GM21390 (cell line): ENCODE data around the gene HSPA14.
A peak's percentile ranks its signal among the peaks of the same experiment; 100 is the strongest.
"Not testable (repeated sequence)": the region's sequence is repeated elsewhere in the genome, so short reads cannot be mapped to it uniquely, and the experiment has no call there.

Source experiments
- ATAC-seq: cut with Tn5 transposase; IDR thresholded peaks from one replicate; pipeline ENCODE4 v1.9.1; 2021; ENCODE audit not compliant: unreplicated experiment

Gene HSPA14

DNA sequence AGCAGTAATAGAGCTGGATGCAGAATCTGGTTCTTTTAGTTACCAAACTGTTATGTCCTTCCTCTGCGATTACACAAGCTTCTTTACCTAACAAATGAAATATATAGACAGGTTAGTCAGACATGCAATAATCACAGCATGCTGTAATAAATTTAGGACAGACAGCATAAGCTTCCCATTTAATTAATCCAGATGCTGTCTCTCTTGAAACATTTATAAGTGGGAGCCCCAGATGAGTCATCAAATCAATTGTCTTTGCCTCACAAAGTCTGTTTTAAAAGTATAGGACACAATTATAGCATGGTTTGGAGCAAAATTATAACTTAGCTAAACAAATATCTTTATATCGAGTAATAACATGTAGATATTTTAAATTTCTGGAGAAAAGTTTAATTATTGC, 1.9 kb upstream of the HSPA14 start:
- no peak for ATAC-seq

DNA sequence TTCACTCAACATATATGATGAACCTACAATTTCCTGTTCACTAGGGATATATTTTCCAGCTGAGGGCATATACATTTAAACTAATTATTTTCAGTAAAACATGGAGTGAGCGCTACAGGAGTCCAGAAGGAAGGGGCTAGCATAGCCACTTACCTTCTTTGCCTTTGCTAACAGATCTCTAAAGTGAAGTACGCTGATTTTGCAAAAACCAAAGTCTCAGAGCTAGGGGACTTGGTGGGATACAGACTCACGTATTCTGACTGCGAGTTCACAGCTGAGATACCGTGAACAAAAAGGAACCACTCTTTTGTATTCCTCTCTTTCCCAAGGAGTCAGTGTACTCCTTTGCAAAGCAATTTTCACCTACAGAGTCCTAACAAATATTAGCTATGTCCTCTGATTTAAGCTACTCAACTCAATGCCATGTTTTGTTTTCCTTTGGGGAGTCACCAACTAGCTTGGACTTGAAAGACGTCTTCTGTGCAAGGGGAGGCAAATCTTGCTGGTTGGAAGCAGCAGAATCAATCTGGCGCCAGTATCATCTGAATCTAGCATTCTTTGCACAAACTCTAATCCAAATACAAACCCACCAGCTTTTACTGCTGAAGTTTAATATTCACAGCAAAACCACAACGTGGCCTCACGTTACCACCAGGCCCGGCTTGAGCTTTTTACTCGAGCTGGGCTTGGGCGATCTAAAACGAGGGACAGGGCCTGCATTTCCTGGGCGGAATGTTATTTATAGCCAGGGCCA, 926 bp upstream of the HSPA14 start:
- no peak for ATAC-seq

DNA sequence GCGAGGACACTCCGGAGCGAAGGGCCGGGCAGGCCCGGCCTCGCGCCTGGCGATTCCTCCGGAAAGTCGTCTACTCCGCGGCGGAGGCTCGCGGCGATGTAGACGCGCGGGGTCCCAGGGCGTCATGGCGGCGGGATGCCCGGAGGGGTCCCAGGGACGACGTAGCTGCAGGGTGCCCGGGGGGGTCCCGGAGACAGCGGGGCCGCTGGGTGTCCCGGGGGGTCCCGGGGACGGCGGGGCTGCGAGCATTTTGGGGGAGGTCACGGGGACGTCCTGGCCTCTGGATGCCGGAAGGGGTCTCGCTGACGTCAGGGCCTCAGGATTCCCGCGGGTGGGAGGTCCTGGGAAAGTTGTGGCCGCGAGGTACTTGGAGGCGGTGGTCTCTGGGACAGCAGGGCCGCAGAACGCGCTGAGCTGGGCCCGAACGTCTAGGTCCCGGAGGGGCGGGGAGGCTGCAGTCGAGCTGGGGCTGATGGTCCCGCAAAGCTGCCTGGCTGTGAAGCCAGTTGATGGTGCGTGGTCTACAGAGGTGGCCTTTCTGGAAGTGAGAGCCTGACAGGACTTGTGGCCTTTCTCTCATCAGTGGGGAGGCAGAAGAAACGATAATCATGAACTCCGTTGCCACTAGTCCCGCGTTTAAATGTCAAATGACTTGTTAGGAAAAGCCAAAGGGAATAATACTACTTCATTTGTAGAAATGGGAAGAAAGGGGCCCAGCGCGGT, 637 bp downstream of the HSPA14 start:
- peak; percentile 6 for ATAC-seq

DNA sequence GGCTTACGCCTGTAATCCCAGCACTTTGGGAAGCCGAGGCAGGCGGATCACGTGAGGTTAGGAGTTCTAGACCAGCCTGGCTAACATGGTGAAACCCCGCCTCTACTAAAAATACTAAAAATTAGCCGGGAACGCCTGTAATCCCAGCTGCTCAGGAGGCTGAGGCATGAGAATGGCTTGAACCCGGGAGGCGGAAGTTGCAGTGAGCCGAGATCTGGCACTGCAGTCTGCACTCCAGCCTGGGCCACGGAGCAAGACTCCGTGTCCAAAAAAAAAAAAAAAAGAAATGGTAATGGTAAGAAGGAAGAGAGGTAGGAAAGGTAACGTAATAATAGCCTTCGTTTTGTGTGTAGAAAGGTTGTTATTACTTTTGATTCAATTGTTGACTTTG, 1.2 kb downstream of the HSPA14 start:
- ATAC-seq = no peak

DNA sequence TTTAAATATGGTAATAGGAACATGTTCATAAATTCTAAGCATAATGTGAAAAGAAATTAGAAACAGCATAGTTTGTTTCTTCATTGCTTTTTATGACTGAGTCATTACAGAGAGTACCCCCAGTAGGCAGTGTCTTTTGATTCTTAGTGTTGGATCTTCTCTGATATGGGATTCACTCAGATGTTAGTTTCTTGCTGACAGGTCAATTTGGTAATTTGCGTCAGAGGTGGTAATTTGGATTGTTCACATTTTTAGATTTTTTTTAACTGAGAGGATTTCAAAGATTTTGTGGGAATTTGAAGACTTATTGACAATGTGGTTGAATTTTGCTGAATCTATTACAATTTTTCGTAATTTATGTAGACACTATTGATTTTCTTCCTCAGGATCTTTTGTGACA, 2.1 kb downstream of the HSPA14 start:
- ATAC-seq = no peak

DNA sequence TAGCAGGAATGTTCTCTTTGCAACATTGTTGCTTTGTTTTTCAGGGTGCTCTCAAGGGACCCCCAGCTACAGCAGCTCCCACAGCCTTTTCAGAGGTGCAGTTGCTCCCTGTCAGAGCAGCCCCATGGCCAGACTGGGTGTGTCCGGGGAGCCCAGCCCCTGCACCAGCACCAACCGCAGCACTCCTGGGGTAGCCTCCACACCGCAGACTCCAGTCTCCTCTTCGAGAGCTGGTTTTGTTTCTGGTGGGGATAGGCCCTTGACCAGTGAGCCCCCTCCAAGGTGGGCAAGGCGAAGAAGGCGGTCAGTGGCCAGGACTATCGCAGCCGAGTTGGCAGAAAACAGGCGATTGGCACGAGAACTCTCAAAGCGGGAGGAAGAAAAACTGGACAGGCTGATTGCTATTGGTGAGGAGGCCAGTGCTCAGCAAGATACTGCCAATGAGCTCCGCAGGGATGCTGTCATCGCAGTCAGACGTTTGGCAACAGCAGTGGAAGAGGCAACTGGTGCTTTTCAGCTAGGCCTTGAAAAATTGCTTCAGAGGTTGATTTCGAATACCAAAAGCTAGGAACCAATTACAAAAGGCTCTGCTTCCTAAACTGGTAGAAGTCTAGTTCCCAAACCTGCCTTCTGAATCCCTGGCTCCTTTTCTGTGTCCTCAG, 5.4 kb downstream of the HSPA14 start:
- ATAC-seq = no peak

DNA sequence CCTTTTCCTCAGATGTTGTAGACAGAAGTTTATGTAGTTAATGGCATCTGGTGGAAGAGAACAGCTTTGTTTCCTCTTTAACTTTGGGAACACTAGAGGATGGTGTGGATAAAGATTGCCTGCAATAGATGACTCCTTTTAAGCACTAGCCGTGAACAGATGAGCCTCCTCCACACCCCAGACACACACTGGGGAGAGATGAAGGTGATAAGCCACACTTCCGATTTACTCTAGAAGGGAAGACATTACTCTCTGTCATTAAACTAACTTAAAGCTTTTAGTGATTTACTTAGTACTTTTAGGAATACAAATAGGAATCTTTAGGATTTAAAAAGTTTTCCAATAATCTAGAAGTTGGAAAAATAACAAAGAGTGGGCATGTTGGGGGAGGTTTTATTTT, 6.8 kb downstream of the HSPA14 start:
- no peak for ATAC-seq

DNA sequence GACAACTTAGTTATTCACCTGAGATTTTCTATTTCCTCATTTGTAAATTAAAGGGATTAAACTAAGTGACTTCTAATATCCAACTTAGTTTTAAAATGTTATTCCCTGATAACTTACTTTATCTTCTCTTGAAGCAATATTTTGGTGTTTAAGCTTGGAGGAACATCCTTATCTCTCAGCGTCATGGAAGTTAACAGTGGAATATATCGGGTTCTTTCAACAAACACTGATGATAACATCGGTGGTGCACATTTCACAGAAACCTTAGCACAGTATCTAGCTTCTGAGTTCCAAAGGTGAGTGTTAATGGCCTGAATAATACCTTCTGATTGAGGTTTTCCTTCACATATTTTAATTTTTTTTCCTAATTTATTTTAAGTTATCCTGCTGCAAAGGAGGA, 14.1 kb downstream of the HSPA14 start:
- no peak for ATAC-seq

DNA sequence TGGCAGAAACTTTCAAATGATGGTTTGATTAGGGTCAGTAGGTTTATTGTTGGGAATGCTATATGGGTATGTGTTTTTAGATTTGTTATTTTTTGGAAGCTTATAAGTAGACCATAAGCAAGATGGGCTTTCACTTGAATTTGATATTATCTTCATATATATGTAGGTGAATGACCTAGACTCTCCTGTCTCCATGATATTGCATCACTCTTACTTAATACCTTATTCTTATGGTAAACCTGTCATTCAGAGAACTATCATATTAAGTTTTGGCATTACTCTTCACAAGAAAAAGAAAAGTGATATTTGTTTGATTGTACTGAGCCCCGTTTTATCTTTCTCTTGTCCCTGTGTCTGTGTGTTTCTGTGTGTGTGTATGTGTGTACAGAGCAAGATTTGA, 17.3 kb downstream of the HSPA14 start:
- no peak for ATAC-seq

DNA sequence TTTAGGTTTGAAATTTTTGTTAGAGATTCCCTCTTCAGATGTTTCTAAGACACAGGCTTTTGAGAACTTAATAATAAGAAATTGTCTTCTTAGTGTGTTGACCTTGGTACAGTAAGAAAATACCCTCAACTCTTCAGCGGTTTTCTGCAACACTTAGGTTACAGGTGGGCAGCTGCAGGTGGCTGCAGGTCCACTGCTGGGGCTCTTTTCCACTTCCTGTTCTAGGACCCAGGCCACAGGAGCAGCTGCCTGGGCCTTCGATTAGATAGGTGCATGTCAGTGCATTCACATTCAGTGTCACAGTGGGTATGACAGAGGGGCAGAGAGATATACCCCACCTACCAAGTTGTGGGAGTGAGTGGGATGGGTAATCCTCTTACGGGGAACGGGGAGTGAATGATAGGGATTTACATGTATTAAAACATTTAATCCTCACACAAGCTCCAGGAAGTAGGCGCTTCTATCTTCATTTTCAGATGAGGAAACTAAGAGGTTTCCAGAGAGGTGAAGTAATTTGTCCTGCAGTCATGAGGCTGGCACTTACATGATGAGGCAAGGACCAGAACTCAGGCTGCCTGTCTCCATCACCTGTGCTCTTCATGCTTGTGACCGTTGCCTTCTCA, 20.3 kb downstream of the HSPA14 start:
- no peak for ATAC-seq

DNA sequence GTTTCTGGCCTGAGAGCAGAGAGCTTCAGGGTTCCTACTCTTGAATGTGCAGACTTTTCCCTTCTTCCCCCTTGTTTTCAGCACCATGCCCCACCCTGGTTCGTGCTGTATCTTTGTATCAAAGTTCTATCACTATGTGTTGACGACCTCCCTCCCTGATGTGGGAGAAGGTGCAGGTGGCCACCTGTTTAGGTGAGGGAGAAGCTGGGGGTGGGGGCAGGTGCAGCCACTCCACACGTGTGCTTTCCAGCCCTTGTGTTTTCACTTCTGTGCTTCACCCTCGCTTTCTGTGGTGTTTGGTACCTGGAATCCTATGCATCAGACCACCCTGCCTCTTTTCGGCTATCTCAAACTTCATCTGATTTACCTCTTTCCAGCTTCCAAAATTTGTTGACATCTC, 20.9 kb downstream of the HSPA14 start:
- no peak for ATAC-seq

DNA sequence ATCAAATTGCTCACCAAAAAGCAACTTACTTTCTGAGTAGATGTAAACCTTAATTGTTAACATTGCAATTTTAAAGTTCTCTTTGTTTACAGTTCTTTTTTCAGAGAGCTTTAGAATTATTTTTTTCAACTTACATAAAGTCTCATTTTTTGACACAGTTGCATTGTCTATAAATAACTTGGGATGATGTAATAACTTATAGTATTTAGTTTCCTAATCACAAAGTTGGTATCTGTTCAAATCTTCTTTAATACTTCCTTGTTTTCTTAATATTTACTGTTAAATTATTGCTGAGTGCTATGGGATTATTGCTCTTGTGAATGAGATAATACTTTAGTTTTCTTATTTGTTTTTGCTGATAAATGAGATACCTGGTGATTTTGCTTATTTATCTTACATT, 21.7 kb downstream of the HSPA14 start:
- no peak for ATAC-seq

DNA sequence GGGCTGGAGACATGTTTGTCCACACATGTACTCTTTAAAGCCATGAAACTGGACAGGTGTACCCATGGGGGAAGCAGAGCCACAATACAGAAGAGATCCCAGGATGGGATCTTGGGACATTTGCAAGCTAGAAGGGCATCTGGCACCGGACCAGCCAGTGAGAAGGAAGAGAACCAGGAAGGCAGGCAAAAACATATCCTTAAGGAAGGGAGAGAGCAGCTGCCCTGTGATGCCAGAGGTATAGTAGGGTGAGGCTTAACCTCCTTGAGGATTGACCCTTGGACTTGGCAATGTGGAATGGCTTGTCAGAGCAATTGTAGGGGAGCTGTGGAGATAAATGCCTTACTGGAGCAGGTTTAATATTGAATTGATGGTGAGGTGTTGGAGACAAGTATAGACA, 22.7 kb downstream of the HSPA14 start:
- ATAC-seq = no peak

DNA sequence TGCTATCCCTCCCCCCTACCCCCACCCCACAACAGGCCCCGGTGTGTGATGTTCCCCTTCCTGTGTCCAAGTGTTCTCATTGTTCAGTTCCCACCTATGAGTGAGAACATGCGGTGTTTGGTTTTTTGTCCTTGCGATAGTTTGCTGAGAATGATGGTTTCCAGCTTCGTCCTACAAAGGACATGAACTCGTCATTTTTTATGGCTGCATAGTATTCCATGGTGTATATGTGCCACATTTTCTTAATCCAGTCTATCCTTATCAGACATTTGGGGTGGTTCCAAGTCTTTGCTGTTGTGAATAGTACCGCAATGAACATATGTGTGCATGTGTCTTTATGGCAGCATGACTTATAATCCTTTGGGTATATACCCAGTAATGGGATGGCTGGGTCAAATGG, 26.4 kb downstream of the HSPA14 start:
- not testable (repeated sequence) for ATAC-seq

DNA sequence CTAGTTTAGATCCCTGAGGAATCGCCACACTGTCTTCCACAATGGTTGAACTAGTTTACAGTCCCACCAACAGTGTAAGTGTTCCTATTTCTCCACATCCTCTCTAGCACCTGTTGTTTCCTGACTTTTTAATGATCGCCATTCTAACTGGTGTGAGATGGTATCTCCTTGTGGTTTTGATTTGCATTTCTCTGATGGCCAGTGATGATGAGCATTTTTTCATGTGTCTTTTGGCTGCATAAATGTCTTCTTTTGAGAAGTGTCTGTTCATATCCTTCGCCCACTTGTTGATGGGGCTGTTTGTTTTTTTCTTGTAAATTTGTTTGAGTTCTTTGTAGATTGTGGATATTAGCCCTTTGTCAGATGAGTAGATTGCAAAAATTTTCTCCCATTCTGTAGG, 26.8 kb downstream of the HSPA14 start:
- not testable (repeated sequence) for ATAC-seq

DNA sequence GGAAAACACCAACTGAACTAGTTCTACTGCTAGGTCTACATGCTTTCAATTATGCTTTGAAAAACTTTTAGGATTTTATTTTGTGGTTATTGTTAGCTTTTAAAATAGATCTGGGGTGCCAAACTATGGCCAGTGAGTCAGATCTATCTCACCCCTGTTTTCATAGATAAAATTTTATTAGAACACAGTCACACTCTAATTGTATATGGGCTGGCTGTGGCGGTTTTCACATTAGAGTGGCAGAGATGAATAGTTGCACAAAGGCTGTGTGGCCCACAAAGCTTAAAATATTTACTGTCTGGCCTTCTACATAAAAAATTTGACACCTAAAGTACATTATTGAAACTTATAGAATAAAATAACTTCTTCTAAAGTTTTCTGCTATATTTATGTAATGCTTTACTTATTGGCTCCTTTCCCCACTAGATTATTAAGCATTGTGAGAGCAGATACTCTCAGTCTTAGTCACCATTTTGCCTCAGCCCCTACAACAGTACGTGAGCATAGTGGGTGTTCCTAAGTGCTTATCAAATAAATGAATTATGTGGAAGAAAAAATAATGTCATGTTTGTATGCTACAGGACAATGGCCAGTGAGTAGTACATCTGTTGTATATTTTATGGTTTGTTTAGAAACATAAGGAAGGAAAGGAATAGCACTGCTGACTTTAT, 35.1 kb downstream of the HSPA14 start:
- ATAC-seq = peak; percentile 53

DNA sequence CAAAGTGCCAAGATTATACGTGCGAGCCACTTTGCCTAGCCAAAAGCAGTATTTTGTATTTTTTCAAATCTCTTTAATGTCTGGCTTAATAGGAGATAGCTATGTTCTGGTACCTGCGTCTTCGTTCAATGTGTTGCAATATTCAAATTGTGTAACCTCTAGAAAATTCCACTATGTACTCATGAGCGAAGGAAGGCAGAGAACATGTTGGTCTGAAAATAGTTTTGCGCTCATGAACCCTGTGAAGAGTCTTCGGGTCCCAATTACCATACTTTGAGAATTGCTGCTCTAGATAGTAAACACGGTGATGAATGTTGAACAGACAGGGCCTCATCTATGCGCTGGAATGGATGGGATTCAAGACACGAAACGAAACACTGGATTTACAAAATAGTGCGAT, 37.8 kb downstream of the HSPA14 start:
- ATAC-seq = no peak

DNA sequence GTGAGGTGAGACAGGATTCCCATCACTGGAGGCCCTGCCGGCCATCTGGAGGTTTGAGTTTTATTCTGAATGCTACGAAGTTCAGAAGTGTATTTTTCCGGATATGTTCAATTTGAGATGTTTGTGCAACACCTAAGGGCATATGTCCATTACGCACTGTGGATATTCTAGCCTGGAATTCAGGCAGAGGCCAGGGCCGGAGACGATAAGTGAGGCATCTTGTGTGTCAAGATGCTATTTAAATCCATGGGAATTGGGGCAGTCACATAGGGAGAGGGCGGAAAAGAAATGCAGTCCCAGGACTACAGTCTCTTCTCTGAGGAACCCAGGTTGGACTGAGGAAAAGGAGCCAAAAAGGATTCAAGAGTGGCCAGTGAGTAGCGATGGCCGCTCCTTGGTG, 38.7 kb downstream of the HSPA14 start:
- ATAC-seq = no peak

DNA sequence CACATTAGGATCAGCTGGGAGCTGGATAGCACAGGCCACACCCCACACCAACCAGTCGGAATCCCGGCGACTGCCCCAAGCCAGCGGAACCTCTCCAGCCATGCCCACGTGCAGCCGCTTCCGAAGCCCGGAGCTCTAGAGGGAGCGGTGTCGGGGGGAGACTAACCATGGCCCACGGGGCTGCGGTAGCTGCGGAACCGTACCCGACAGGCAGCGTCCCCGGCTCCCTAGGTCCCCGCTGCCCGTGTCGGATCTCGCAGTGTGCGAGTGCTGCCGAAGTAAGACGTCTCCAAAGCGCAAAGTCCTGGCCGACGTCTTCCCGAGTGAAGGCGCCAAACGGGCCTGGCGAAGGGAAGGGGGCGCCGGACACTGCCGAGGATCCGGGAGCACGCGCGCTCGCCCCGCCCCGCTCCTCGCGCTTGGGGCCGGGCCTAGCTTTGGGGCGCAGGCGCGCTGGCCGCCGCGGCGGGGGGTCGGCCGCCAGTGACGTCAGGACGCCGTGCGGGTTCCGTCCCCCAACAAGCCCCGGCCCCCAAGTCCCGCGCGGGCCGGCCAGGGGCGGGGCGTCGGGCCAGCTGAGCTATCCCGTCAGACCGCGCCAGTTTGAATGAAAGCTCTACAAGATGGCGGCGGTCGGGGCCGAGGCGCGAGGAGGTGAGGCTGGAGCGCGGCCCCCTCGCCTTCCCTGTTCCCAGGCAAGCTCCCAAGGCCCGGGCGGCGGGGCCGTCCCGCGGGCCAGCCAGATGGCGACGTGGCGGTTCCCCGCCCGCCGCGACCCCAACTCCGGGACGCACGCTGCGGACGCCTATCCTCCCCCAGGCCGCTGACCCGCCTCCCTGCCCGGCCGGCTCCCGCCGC, 40.4 kb downstream of the HSPA14 start, which contains the start of gene SUV39H2:
TSS of gene SUV39H2 (plus strand) at position 601 of the 858 bp plus-strand sequence. CDS start at position 624, 23 bp downstream.
- ATAC-seq = peak; percentile 89
